Skeletal muscle tissue (tissue), 4 donors: ENCODE results near the gene NCDN. TPM values are rescaled to one million over a fixed set of nuclear protein-coding genes. Genes with fewer than 3 reads are reported as not detected.
"Not testable (repeated sequence)": the region's sequence is repeated elsewhere in the genome, so short reads cannot be mapped to it uniquely, and the experiment has no call there.

ENCODE experiments used
- H3K27ac ChIP-seq: one replicate; pipeline ENCODE4 v1.7.0; 2013; ENCODE audit warnings: mild to moderate bottlenecking, low read depth, low read length, inconsistent platforms
- H3K27me3 ChIP-seq, 3 donors: one replicate each; pipeline ENCODE4 v1.7.0; 2013; ENCODE audit warnings: low read length in 3 of 3; ENCODE audit not compliant: control insufficient read depth in 3 of 3, insufficient read depth in 3 of 3
- H3K36me3 ChIP-seq, 3 donors: one replicate each; pipeline ENCODE4 v1.7.0; 2013; ENCODE audit warnings: low read length in 3 of 3; ENCODE audit not compliant: control insufficient read depth in 3 of 3, insufficient read depth in 3 of 3
- H3K4me1 ChIP-seq, 3 donors: one replicate each; pipeline ENCODE4 v1.7.0; 2013; ENCODE audit warnings: low read length in 3 of 3, mild to moderate bottlenecking in 3 of 3; ENCODE audit not compliant: control insufficient read depth in 3 of 3, insufficient read depth in 3 of 3
- H3K4me3 ChIP-seq, 3 donors: one replicate each; pipeline ENCODE4 v1.7.0; 2013; ENCODE audit warnings: low read length in 3 of 3
- H3K9ac ChIP-seq, 3 donors: one replicate each; pipeline ENCODE4 v1.7.0; 2013; ENCODE audit warnings: low read length in 3 of 3, mild to moderate bottlenecking in 3 of 3, moderate library complexity in 2 of 3, low read depth in 1 of 3
- H3K9me3 ChIP-seq, 3 donors: one replicate each; pipeline ENCODE4 v1.7.0; 2013; ENCODE audit warnings: low read length in 3 of 3; ENCODE audit not compliant: control insufficient read depth in 3 of 3
- total RNA-seq: library from RNA; depleted of rRNA; stranded (reverse); fragments of >200 nt; gene quantifications from one replicate; pipeline ENCODE4 v1.2.3, GENCODE V29; 2014
- donor health status: Osteomylitis.

Gene NCDN
- total RNA-seq, 1 donor from 2014 or later: 5.7 TPM

- H3K4me1 ChIP-seq: peaks cover 10 to 21% (median 19%) of the 10 kb centered on the region in 3 donors
- H3K9me3 ChIP-seq: no peaks in the 10 kb centered on the region
- no peak overlapping the region for H3K4me3 ChIP-seq
- no peak overlapping the region for H3K27ac ChIP-seq
- H3K27me3 ChIP-seq: peaks cover 64 to 73% (median 68%) of the 10 kb centered on the region in 3 donors
- H3K9ac ChIP-seq: no peak overlapping the region
- H3K36me3 ChIP-seq: no peaks in the 10 kb centered on the region
Observed at GRCh38 chr1:35576061-35576765, 18.6 kb downstream of the NCDN start.

GRCh38 chr1:35576766-35577070, 19.1 kb downstream of the NCDN start:
- H3K9me3 ChIP-seq, H3K27ac ChIP-seq, H3K4me3 ChIP-seq, H3K36me3 ChIP-seq, H3K9ac ChIP-seq: not testable (repeated sequence)
- Histone ChIP-seq H3K4me1 (peaks cover 10 to 21% (median 19%) of the 10 kb centered on the region in 3 donors), H3K27me3 (peaks cover 60 to 68% (median 65%) of the 10 kb centered on the region in 3 donors)

DNA sequence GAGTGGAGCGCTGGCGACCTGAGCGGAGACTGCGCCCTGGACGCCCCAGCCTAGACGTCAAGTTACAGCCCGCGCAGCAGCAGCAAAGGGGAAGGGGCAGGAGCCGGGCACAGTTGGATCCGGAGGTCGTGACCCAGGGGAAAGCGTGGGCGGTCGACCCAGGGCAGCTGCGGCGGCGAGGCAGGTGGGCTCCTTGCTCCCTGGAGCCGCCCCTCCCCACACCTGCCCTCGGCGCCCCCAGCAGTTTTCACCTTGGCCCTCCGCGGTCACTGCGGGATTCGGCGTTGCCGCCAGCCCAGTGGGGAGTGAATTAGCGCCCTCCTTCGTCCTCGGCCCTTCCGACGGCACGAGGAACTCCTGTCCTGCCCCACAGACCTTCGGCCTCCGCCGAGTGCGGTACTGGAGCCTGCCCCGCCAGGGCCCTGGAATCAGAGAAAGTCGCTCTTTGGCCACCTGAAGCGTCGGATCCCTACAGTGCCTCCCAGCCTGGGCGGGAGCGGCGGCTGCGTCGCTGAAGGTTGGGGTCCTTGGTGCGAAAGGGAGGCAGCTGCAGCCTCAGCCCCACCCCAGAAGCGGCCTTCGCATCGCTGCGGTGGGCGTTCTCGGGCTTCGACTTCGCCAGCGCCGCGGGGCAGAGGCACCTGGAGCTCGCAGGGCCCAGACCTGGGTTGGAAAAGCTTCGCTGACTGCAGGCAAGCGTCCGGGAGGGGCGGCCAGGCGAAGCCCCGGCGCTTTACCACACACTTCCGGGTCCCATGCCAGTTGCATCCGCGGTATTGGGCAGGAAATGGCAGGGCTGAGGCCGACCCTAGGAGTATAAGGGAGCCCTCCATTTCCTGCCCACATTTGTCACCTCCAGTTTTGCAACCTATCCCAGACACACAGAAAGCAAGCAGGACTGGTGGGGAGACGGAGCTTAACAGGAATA, 19.7 kb downstream of the NCDN start:
- Histone ChIP-seq H3K27ac (no peak overlapping the region), H3K9me3 (no peaks in the 10 kb centered on the region), H3K4me3 (peak overlapping the region; percentile 60 to 62 (median 60)), H3K9ac (peak overlapping the region in 2 of 3 donors; percentile 54 to 56), H3K4me1 (peaks cover 10 to 21% (median 19%) of the 10 kb centered on the region in 3 donors), H3K27me3 (peaks cover 55 to 62% (median 60%) of the 10 kb centered on the region in 3 donors), H3K36me3 (no peaks in the 10 kb centered on the region)

DNA sequence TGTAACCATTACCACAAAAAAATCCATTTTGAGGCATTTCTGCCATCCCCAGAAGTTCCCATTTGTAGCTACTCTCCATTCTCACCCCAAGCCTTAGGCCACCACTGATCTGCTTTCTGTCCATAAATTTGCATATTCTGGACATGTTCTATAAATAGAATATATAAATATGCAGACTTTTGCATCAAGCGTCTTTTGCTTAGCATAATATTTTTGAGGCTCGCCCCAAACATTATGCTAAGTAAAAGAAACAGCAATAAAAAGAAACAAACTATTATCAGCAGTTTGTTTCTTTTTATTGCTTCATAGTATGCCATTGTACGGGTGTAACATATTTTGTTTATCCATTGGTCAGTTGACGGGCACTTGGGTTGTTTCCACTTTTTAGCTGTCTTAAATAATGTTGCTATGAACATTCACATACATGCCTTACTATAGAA, 23.4 kb downstream of the NCDN start:
- Histone ChIP-seq H3K27ac (no peak overlapping the region), H3K27me3 (peaks cover 23 to 26% (median 25%) of the 10 kb centered on the region in 3 donors), H3K9me3 (no peaks in the 10 kb centered on the region), H3K4me3 (no peak overlapping the region), H3K36me3 (no peaks in the 10 kb centered on the region), H3K9ac (no peak overlapping the region), H3K4me1 (peaks cover 9 to 12% (median 10%) of the 10 kb centered on the region in 3 donors)

GRCh38 chr1:35581621-35582020, 24.0 kb downstream of the NCDN start:
- not testable (repeated sequence) for H3K27ac ChIP-seq, H3K4me3 ChIP-seq, H3K9ac ChIP-seq, H3K36me3 ChIP-seq, H3K9me3 ChIP-seq
- Histone ChIP-seq H3K4me1 (peaks cover 8 to 10% (median 9%) of the 10 kb centered on the region in 3 donors), H3K27me3 (peaks cover 16 to 19% (median 19%) of the 10 kb centered on the region in 3 donors)

GRCh38 chr1:35585281-35585680, 27.7 kb downstream of the NCDN start:
- no peaks in the 10 kb centered on the region for H3K36me3 ChIP-seq
- H3K4me1 ChIP-seq: no peaks in the 10 kb centered on the region
- H3K27ac ChIP-seq: no peak overlapping the region
- no peak overlapping the region for H3K9ac ChIP-seq
- no peaks in the 10 kb centered on the region for H3K9me3 ChIP-seq
- H3K4me3 ChIP-seq: no peak overlapping the region
- H3K27me3 ChIP-seq: no peaks in the 10 kb centered on the region

- H3K9me3 ChIP-seq, H3K27me3 ChIP-seq, H3K4me3 ChIP-seq, H3K27ac ChIP-seq, H3K36me3 ChIP-seq, H3K4me1 ChIP-seq, H3K9ac ChIP-seq: not testable (repeated sequence)
Observed at GRCh38 chr1:35585805-35586204, 28.2 kb downstream of the NCDN start.

- Histone ChIP-seq H3K9me3 (no peaks in the 10 kb centered on the region), H3K27ac (no peak overlapping the region)
Observed at GRCh38 chr1:35586808-35587207, 29.2 kb downstream of the NCDN start.

DNA sequence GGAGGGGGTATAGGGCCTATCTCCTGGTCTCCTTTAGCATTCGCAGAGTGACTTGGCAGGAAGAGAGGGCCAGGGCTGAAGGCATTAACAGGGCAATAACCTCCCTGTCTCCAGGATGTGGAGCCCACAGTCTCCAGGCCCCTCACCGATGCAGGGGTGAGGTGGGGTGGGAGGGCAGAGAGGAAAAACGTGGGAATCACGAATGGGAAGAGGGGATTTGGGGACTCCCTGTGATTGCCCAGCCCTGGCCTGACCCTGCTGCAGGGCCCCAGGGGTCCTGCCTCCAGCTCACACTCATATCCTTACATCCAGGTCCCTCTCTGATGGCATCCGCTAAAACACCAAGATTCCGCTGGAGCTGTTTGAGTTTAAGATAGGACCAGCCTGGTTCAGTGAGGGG, 30.1 kb downstream of the NCDN start:
- peaks cover 0 to 4% (median 3%) of the 10 kb centered on the region in 3 donors for H3K36me3 ChIP-seq
- no peak overlapping the region for H3K4me3 ChIP-seq
- no peak overlapping the region for H3K27ac ChIP-seq
- no peaks in the 10 kb centered on the region for H3K9me3 ChIP-seq
- no peaks in the 10 kb centered on the region for H3K27me3 ChIP-seq
- H3K9ac ChIP-seq: no peak overlapping the region
- no peaks in the 10 kb centered on the region for H3K4me1 ChIP-seq

More at GRCh38 chr1:35586808-35587207, 29.2 kb downstream of the NCDN start:
- Histone ChIP-seq H3K27me3 (no peaks in the 10 kb centered on the region), H3K9ac (no peak overlapping the region), H3K36me3 (peaks cover 0 to 4% (median 3%) of the 10 kb centered on the region in 3 donors), H3K4me3 (no peak overlapping the region), H3K4me1 (no peaks in the 10 kb centered on the region)
